NCI-H2107 treated with DMSO at 0.1 percent for 48 hours (cell line): ENCODE data around the gene OBP2A.
"Not testable (repeated sequence)": the region's sequence is repeated elsewhere in the genome, so short reads cannot be mapped to it uniquely, and the experiment has no call there.

Source experiments
- DNase-seq: peaks from one replicate; lab custom pipeline; 2025; ENCODE audit not compliant: unreplicated experiment; lab: John Stamatoyannopoulos, UW

Gene OBP2A

GRCh38 chr9:135545646-135546176 lies at the start of gene OBP2A:
Gene OBP2A (plus strand): TSS chr9:135546126. CDS start chr9:135546181, 55 bp downstream.
- DNase-seq: not testable (repeated sequence)

GRCh38 chr9:135498381-135499126 lies 47.4 kb upstream of the OBP2A start:
- DNase-seq: no peak

- DNase-seq: peak; percentile 28
Observed at GRCh38 chr9:135499326-135500070, 46.4 kb upstream of the OBP2A start.

- no peak for DNase-seq
Observed at GRCh38 chr9:135500071-135500524, 45.8 kb upstream of the OBP2A start.

- DNase-seq: peak; percentile 39
Observed at GRCh38 chr9:135500525-135501260, 45.2 kb upstream of the OBP2A start, which contains the start of gene MRPS2. Gene MRPS2 (plus strand): TSS chr9:135500682. CDS start chr9:135500711, 29 bp downstream.

- DNase-seq: no peak
Observed at GRCh38 chr9:135501261-135502167, 44.4 kb upstream of the OBP2A start.

- DNase-seq: no peak
Observed at GRCh38 chr9:135502168-135502872, 43.6 kb upstream of the OBP2A start.

- DNase-seq: no peak
Observed at GRCh38 chr9:135502873-135503321, 43.0 kb upstream of the OBP2A start.

- DNase-seq: no peak
Observed at GRCh38 chr9:135503371-135504261, 42.3 kb upstream of the OBP2A start.

GRCh38 chr9:135504262-135505243 lies 41.4 kb upstream of the OBP2A start:
- DNase-seq: peak; percentile 4

- no peak for DNase-seq
Observed at GRCh38 chr9:135505406-135506187, 40.3 kb upstream of the OBP2A start.

GRCh38 chr9:135506327-135507103 lies 39.4 kb upstream of the OBP2A start:
- DNase-seq: no peak

- no peak for DNase-seq
Observed at GRCh38 chr9:135507104-135508035, 38.6 kb upstream of the OBP2A start.

GRCh38 chr9:135508211-135508820 lies 37.6 kb upstream of the OBP2A start:
- DNase-seq: no peak
